Pons (tissue), 1 donor: ENCODE measurements around the gene GPR162.

Experiments used
- DNase-seq: peaks from one replicate; pipeline ENCODE4 v3.0.0-alpha.2; 2016; ENCODE audit warnings: low spot score

The GPR162 gene

DNA sequence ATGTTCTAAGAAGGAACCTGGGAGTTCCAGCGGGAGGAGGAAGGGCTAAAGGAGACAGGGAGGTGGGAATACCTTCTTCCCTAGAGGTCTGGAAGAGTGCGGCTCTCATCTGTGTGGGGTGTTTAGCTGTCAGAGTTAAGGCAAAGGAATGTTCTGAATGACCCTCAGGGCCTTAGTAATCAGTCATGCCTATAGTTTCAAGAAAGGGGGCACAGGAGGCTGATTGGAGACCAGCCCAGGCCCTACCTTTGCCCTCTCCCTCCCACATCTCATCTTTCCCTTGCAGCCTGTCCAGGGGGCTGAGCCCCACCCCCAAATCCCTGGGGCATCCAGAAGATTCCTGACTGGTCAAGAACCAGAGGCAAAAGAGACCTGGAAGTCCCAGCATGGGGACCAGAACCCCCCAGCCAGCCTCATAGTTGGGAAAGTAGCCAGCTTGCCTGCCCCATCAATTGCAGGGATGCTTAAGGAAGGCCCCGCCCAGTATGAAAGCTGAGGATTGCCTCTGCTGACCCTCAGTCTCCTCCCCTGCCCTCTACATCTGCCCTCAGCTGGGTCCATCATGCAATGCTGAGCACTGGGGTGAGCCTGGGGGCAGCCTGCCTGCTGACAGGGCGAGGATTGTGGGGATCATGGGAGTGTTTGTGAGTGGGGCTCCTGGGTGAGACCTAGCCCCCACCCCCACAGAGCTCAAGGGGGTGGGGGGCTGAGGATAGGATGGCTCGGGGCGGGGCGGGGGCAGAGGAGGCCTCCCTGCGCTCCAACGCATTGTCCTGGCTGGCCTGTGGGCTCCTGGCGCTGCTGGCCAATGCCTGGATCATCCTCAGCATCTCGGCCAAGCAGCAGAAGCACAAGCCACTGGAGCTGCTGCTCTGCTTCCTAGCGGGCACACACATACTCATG, 1.8 kb downstream of the GPR162 start:
- no peak for DNase-seq

DNA sequence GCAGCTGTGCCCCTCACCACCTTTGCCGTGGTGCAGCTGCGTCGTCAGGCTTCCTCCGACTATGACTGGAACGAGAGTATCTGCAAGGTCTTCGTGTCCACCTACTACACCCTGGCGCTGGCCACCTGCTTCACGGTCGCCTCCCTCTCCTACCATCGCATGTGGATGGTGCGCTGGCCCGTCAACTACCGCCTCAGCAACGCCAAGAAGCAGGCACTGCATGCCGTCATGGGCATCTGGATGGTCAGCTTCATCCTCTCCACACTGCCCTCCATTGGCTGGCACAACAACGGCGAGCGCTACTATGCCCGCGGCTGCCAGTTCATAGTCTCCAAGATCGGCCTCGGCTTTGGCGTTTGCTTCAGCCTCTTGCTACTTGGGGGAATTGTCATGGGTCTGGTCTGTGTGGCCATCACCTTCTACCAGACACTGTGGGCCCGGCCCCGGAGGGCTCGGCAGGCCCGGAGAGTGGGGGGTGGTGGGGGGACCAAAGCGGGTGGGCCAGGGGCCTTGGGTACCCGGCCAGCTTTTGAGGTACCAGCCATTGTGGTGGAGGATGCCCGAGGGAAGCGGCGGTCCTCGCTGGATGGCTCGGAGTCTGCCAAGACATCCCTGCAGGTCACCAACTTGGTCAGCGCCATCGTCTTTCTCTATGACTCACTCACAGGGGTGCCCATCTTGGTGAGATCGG, 2.6 kb downstream of the GPR162 start:
- no peak for DNase-seq

DNA sequence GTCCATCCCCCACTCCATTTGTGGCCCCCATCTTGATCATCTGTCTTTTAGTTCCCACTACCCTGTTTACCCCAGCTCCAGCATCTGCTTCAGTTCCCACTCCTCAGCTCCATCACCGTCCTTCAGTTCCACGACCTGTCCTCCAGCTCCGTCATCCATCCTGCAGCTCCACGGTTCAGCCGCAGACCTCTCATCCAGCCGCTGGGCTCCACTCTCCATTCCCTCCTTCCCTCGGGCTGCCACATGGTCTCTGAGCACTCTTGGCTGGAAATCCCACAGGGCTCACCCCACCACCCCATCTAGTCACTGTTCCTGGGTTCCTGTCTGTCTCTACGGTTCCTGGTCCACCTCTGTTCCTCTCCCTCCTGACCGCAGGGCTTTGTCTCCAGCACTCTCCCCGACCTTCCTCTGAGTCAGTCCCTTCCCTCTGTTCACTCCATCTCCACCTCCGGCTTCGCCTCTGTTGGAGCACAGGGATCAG, 3.3 kb downstream of the GPR162 start:
- DNase-seq = no peak

DNA sequence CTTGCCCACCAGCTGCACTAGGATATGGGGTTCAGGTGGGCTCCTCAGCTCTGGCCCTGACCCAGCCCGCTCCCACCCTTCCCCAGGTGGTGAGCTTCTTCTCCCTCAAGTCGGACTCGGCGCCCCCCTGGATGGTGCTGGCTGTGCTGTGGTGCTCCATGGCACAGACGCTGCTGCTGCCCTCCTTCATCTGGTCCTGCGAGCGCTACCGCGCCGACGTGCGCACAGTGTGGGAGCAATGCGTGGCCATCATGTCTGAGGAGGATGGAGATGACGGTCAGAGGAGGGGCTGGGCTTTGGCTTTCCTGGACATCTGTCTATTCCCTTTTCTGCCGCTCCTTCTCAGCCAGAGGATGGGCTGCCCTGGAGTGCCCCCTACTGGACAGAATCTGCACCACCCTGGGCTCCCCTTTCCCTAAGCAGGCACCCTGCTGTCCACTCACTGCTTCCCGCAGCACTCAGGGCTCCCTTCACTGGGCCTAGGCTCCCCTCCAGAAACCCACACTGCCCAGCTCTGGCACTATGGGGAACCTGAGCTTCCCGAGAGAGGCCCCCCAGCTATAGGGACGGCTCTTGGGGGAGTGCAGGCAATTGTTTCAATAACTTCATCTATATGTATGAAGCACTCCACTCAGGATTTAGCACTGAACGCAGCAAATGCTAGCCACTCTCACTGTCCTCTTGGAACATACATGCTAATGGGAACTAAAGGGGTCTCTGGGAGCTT, 3.9 kb downstream of the GPR162 start:
- DNase-seq = peak; percentile 77

DNA sequence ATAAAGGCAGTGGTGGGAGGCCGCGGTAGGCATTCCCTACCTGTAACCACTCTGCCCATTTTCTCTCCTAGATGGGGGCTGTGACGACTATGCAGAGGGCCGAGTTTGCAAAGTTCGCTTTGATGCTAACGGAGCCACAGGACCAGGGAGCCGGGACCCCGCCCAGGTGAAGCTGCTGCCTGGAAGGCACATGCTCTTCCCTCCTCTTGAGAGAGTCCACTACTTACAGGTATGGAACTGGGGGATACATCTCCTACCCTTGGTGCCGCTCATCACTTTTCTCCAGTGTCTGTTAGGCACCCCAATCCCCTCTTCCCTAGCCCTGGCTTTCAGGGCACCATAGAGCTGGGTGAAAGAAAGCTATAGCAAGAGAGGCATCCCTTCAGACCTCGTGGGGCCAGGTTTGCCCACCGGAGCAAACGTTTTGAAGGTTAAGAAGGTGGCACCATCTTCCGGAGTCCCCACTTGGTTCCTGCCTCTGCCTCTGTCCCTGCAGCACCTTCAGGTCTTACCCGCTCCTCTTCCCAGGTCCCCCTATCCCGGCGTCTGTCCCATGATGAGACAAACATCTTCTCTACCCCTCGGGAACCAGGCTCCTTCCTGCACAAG, 4.6 kb downstream of the GPR162 start:
- DNase-seq = no peak

DNA sequence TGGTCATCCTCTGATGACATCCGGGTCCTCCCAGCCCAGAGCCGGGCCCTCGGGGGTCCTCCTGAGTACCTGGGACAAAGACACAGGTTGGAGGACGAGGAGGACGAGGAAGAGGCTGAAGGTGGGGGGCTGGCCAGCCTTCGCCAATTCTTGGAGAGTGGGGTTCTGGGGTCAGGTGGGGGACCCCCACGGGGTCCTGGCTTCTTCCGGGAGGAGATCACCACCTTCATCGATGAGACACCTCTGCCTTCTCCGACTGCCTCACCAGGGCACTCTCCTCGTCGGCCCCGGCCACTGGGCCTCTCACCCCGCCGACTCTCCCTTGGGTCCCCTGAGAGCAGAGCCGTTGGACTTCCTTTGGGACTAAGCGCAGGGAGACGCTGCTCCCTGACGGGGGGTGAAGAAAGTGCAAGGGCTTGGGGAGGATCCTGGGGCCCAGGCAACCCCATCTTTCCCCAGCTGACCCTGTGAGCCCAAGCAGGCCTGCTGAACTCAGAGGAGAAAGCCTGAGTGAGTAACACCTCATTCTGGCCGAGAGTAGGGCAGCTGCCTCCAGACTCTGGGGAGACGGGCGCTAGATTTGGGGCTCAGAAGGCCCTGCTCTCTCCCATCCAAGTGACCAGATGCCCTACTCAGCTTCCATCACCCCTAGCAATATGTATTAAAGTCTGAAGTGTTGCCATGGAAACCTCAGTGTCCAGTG, 5.3 kb downstream of the GPR162 start:
- no peak for DNase-seq

DNA sequence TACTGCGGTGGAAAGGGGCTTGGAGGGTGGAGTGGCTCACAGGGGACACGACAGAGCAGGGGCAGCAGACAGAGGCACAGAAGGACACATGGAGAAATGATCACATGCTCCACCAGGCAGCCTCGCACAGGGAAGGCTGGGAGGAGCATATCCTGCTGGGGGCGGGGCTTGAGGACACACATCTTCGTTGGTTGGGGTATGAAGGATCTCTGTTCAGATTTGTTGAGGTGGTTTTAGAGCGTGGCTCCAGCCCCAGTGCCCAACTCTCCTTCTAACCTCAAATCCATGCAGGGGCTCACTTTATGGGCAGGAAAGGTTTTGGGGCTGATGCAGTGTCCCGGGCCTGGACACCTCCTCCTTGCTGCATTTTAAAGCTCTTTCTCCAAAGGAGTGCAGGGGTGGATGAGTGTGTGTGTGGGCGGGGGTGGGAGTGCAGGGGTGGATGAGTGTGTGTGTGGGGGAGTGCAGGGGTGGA, 5.9 kb downstream of the GPR162 start:
- peak; percentile 63 for DNase-seq

DNA sequence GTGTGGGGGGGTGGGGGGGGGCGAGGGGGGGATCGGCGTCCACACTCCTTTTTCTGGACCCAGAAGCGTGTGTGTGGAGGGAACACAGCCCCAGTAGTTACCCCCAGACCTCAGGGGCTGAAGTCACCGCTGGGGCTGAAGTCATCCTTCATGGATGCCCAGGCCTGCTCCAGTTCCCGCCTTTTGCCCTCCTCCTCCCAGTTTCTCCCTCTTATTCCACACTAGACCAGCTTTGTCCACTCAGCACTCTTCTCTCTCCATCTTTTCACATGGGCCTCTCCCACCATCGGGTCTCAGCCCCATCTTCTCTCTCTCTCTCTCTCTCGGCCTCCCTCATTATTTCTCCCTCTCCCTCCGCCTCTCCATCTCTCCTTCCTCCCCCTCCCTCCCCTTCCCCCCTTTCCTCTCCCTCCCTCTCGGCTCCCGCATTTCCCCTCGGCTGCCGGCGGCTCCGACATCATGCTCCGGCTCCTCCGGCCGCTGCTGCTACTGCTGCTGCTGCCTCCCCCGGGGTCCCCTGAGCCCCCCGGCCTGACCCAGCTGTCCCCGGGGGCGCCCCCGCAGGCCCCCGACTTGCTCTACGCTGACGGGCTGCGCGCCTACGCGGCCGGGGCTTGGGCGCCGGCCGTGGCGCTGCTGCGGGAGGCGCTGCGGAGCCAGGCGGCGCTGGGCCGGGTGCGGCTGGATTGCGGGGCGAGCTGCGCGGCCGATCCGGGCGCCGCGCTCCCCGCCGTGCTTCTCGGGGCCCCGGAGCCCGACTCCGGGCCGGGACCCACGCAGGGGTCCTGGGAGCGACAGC, 6.6 kb downstream of the GPR162 start, which contains the start of gene P3H3:
P3H3 (plus strand) TSS at position 426 of the 799 bp plus-strand sequence; CDS start at position 460, 34 bp downstream.
- no peak for DNase-seq

DNA sequence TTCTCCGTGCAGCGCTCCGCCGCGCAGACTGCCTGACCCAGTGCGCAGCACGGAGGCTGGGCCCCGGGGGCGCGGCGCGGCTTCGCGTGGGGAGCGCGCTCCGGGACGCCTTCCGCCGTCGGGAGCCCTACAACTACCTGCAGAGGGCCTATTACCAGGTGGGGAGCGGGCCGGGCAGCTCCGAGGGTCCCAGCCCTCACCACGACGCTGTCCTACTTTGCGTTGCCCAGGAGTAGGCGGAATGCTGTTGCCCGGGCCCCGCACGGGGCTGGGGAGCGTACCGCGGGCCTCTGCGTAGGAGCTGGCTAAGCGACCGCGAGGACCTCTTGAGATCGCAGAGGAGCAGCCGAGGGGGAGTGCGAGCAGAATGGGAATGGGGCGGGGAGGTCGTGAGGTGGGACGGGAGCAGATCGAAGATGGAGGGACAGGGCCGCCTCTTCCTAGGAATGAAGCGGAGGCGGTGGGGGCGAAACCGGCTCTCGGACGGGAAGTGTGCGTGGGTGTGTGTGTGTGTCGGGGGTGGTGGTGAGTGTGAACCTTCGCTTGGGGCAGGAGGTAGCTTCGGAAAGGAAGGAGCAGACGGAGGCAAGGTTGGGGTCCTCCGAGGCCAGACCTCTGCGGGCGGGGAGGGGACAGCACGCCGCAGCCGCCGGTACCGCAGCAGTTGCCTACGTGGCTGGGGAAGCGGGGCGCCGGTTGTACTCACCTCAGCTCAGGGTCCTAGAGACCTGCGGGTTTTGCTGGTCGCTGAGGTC, 7.3 kb downstream of the GPR162 start:
- no peak for DNase-seq

DNA sequence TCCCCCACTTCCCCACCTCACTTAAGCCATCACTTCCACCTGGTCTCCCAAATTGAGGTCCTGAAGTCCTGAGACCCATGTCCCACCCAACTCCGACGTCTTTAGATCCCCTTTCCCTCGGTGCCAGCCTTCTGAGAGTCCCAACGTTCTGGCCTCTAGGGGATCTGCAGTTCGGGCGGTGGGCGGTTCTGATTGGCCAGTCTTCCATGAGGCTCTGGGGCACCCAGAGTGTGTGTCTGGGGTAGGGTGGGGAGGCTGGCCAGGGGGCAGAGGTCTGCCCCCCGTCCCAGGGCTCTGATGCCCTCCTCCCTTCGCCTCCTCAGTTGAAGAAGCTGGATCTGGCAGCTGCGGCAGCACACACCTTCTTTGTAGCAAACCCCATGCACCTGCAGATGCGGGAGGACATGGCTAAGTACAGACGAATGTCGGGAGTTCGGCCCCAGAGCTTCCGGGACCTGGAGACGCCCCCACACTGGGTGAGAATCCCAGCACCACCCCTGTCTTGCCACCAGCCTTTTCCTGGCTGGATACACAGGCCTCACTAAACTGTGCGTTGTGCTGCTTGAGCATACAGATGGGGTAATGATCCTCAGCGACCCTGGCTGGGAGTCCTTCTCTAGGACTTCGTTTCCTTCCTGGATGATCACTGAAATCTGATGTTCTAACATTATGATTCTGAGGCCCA, 8.1 kb downstream of the GPR162 start:
- no peak for DNase-seq

DNA sequence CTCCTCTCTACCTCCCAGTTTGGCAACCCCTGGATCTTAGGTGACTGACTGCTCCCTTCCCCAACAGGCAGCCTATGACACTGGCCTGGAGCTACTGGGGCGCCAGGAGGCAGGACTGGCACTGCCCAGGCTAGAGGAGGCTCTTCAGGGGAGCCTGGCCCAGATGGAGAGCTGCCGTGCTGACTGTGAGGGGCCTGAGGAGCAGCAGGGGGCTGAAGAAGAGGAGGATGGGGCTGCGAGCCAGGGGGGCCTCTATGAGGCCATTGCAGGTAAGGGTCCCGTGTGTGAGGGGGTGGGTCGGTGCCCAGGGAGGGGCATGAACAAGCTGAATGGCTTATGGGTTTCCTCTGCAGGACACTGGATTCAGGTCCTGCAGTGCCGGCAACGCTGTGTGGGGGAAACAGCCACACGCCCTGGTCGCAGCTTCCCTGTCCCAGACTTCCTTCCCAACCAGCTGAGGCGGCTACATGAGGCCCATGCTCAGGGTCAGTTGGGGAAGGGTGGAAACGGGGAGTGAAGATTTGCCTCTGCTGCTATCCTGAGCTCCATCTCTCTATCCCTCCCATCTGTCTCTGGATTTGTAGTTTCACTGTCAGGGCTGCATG, 8.8 kb downstream of the GPR162 start:
- no peak for DNase-seq

DNA sequence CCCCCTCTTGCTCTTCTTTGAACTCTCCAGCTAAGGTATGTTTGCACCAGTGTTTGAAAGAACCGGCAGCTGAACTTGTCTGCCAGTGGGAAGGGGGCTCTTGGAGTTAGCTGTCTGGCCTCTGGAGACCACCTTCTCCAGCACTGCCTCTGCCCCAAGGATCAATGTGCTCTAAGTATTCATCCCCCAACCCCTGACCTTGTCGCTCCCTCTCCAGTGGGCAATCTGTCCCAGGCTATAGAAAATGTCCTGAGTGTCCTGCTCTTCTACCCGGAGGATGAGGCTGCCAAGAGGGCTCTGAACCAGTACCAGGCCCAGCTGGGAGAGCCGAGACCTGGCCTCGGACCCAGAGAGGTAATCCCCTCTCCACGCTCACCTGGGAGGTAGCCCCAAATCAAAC, 9.4 kb downstream of the GPR162 start:
- no peak for DNase-seq

DNA sequence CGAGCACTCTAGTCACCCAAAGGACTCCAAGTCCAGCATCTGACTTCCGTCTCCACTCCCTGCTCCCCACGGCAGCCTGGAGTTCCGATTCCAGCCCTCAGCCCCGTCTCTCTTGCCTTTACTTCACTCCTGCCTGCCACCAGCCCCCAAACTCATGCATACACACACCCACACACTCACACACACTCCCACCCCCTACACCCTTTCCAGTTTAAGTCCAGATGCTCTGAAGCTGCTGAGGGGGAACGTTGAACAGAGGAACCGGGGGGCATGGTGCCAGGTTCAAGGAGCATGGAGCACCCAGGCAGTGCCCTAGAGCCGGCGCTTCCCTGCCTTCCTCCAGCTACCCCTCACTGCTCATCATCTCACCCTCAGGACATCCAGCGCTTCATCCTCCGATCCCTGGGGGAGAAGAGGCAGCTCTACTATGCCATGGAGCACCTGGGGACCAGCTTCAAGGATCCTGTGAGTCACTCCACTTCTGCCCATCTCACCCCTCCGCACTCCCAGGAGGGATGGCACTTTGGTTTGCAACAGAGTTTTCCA, 9.9 kb downstream of the GPR162 start:
- no peak for DNase-seq

DNA sequence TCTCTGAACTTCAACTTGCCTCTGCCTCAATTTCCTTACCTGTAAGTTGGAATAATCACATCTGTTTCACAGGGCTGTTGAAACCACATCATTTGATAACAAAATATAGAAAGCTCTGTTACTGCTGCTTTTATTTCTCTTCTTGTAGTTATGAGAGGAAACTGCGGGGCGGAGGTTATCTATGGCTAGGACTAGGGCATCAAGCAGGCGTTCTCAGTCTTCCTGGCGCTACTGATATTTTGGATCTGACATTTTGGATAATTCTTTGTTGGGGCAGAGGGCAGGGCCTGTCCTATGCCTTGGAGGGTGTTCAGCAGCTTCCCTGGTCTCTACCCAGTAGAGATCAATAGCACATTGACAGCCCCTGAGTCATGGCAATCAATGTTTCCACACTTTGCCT, 10.5 kb downstream of the GPR162 start:
- no peak for DNase-seq

DNA sequence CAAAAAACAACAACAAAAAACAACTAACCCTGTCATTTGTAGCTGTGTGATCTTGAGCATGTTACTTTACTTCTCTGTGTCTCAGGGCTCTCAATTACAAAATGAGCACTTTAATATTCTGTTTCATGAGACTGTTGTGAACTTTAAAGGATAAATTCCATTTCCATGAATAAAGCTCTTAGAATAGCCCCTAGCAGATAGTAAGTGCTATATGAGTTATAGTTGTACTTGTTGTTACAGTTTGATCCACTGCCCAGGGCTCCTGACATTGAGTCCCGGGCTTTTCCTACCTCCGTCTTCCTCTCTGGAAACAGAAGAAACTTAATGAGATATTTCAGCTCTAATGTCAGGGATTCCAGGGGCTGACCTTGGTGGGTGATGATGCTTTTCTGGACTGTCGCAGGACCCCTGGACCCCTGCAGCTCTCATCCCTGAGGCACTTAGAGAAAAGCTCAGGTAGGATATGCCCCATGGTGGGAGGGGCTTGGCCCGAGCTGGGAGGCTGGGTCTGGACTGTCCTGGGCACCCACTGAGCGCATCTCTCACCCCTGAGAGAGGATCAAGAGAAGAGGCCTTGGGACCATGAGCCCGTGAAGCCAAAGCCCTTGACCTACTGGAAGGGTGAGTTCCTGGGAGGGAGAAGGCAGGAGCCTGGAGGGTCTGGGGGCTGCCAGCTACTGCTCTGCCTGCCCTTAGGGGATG, 11.7 kb downstream of the GPR162 start:
- DNase-seq = no peak

DNA sequence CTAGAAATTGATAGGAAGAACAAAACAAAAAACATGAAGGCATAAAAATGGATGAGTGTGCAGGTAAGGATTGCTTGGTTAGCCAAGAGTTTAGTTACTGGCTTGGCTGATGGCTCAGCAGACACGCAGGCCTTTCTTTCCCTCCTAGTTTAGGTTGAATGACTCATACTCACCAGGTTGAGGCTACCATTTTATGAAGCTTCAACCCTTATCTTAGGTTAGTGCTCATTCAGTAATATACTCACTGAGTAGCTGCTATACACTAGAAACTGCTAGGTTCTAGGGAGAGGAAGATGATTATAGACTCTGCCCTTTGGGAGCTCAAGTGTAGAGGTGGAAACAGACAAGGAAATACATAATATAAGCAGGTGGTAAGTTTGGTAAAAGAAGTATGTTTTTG, 12.6 kb downstream of the GPR162 start:
- DNase-seq = no peak

DNA sequence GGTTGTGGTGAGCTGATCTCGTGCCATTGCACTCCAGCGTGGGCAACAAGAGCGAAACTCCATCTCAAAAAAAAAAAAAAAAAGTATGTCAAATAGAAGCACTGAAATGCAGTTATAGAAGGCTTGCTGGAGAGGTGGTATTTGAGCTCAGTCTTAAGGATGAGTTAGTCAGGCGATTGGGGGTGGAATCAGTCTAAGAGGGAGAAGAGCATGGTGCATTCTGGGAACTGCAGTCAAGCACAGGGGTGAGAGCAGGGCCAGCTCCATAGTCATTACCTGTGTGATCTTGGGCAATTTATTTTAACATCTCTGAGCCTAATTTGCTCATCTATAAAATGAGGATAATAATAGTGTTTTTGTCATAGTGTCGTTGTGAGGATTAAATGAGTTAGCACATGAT, 13.3 kb downstream of the GPR162 start:
- no peak for DNase-seq

DNA sequence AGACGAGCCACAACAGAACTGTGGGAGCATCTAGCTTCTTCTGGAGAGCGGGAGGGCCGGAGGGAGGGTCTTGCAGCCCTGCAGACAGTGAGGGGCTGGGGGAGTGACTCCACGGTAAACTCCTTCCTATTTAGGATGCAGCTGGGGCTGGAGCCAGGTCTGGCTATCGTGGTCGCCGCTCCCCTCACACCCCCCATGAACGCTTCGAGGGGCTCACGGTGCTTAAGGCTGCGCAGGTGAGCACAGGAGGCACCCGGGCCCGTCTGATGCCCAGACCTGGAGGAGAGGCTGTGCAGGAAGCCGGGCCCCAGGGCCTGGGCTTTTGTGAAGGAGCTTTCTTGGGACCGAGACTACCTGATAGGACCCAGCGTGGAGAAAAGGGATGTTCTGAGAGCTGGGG, 15.2 kb downstream of the GPR162 start:
- no peak for DNase-seq
